ENCODE data around the gene DAPK3.
"Not testable (repeated sequence)": the region's sequence is repeated elsewhere in the genome, so short reads cannot be mapped to it uniquely, and the experiment has no call there.

DAPK3 gene

DNA sequence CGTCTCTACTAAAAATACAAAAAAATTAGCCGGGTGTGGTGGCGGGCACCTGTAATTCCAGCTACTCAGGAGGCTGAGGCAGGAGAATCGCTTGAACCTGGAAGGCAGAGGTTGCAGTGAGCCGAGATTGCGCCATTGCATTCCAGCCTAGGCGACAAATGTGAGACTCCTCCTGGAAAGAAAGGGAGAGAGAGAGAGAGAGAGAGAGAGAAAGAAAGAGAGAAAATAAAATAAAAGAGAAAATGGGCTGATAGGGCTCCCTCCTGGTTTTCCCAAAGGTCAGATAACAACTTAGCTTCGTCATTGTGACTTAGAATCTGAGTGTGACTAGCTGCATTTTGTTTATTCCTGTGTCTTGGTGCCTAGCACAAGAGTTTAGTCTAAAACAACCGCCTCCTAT, 34.5 kb upstream of the DAPK3 start:
- not testable (repeated sequence) for DNase-seq (ENCODE audit: low spot score)

DNA sequence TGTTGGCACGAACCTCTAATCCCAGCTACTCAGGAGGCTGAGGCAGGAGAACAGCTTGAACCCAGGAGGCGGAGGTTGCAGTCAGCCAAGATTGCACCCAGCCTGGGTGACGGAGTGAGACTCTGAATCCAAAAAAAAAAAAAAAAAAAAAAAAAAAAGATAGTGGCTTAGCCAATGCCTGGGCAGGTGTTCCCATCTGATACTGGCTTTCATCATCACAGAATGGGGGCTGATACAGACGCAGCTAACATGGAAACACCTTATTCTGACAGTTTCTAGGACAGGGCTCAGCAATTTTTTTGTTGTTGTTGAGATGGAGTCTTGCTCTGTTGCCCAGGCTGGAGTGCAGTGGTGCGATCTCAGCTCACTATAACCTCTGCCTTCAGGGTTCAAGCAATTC, 29.9 kb upstream of the DAPK3 start:
- DNase-seq (ENCODE audit: low spot score), result not testable (repeated sequence)

GRCh38 chr19:3998667-3999412, 27.9 kb upstream of the DAPK3 start:
- not testable (repeated sequence) for DNase-seq (ENCODE audit: low spot score)

DNA sequence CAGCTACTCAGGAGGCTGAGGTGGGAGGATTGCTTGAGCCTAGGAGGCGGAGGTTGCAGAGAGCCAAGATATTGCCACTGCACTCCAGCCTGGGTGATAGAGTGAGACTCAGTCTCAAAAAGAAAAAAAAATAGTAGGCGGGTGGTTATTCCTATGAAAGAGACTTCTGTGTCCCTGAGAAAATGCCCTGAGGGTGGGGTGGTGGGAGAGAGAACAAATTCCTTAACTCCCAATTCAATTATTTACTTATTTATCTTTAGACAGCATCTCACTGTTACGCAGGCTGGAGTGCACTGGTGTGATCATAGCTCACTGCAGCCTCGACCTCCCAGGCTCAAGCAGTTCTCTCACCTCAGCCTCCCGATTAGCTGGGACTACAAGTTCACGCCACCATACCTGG, 24.7 kb upstream of the DAPK3 start:
- DNase-seq (ENCODE audit: low spot score), result no peak

GRCh38 chr19:3990815-3991117, 19.9 kb upstream of the DAPK3 start:
- DNase-seq (ENCODE audit: low spot score), result no peak

GRCh38 chr19:3987619-3988371, 16.9 kb upstream of the DAPK3 start:
- peak; percentile 86 for DNase-seq (ENCODE audit: low spot score)

GRCh38 chr19:3986260-3987041, 15.6 kb upstream of the DAPK3 start:
- DNase-seq (ENCODE audit: low spot score), result peak; percentile 62

DNA sequence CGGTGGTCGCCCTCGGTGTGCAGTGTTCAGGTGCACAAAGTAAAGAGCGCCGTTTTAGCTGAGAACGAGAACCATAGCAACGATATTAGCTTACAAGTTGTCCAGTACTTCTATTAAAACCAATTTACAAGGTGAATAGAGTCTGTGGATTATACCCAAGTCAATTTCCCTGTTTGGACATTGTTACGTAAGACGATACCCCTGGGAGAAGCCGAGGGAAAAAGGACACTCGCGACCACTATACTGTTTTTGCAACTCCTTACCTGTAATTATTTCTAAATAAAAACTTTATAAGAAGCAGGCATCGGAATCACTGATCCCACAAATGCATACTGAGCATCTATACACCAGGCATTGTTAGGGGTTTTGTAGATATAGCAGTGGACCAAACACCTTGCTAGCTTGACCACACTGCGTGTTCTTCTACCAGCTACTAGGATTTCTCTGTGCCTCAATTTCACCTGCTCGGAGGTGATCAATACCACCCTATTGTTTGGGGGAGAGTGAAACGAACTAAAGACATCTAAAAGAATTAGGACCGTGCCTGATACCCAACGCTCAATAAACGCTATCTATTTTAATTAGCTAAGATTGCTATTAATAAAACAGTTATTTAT, 14.9 kb upstream of the DAPK3 start:
- no peak for DNase-seq (ENCODE audit: low spot score)

DNA sequence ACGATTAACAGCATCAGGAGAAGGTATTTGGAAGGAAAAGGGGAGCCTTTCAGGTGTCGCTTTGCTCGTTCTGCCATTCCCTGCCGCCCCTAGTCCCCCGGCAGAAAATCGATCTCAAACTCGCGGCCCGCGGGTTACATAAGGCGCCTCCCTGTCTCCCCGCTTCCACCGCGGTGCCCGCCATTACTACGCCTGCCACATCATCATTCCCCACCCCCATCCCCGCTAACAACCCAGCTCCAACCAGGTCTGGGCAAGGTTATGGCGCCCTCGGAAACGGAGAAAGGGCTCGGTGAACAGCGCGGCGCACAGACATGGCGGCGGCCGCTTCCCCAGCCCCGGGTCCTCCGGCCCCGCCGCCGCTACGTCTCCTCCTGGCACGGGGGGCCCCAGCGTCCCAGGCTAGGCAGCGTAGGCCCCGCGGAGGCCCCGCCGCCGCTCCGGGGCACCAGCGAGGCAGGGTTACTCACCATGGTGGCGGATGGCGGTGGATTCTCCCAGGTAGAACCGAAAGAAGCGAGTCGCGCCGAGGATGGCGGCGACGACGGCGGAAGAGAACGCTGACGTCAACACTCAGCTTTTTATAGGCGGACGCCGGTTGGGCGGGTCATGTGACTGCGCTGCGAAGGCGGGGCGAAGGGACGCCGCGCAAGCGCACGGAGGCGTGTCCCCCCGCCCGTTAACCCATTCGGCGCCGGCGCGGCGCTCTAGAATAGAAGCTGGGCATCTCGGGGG, 14.2 kb upstream of the DAPK3 start, which contains the start of gene EEF2:
Gene EEF2, minus strand, starts transcription at position 556 of the 735 bp plus-strand sequence. Its CDS starts 83 bp downstream, at position 473.
- peak; percentile 92 for DNase-seq (ENCODE audit: low spot score)

DNA sequence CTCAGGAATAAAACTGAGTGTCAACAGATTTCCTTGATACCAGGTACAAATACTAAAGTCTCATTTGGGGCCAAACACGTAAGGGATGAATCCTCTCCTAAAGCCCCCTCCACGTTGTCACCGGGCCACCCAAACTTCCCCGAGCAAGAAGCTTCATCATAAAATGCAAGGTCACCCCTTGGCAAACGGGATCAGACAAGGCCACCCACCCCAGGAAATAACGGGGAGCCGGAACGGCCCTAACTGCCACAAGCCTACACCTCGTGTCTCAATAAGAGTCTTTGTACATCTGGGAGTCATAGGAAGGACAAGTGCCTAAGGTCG, 13.6 kb upstream of the DAPK3 start:
- no peak for DNase-seq (ENCODE audit: low spot score)

DNA sequence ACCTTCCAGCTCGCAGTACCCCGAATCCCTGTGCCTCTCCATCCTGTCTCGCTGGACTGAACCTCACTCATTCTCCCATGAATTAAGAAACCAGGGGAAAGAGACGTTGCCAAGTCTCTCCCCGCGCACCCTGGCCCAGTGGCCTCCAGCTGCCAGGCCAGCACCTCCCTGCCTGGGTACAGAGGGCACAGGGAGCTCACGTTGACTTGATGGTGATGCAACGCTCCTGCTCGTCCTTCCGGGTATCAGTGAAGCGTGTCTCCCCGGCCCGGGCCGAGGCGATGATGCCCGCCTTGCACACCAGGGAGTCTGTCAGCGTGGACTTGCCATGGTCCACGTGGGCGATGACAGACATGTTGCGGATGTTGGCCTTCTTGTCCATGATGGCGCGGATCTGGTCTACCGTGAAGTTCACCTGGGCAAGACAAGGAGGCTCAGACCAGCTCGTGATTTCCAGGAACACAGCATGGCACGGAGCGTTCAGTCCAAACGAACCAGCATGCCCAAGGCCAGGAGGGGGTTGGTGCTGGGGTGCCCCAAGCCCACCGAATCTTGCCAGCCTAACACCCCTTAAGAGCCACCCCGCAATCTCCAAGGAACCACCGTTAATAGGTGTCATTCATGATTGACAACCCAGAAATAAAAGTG, 13.2 kb upstream of the DAPK3 start:
- peak; percentile 55 for DNase-seq (ENCODE audit: low spot score)

DNA sequence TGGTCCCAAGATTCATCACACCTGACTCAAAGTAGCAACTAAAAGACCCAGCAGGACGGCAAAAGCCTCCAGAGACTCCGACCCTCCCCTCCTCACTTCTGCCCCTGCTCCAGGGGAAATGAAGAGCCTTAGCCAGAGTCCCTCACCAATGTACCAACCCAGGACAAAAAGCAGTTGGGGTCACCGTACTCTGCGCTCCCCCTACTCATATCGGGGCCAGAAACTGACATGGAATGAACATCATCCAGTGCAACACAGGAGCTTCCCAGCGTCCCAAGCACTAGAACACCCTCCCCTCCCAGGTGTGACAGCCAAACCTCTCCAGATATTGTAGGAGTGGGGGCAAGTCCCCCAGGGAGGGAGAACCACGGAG, 12.6 kb upstream of the DAPK3 start:
- peak; percentile 40 for DNase-seq (ENCODE audit: low spot score)

GRCh38 chr19:3982701-3983541, 12.0 kb upstream of the DAPK3 start:
- DNase-seq (ENCODE audit: low spot score), result peak; percentile 46

DNA sequence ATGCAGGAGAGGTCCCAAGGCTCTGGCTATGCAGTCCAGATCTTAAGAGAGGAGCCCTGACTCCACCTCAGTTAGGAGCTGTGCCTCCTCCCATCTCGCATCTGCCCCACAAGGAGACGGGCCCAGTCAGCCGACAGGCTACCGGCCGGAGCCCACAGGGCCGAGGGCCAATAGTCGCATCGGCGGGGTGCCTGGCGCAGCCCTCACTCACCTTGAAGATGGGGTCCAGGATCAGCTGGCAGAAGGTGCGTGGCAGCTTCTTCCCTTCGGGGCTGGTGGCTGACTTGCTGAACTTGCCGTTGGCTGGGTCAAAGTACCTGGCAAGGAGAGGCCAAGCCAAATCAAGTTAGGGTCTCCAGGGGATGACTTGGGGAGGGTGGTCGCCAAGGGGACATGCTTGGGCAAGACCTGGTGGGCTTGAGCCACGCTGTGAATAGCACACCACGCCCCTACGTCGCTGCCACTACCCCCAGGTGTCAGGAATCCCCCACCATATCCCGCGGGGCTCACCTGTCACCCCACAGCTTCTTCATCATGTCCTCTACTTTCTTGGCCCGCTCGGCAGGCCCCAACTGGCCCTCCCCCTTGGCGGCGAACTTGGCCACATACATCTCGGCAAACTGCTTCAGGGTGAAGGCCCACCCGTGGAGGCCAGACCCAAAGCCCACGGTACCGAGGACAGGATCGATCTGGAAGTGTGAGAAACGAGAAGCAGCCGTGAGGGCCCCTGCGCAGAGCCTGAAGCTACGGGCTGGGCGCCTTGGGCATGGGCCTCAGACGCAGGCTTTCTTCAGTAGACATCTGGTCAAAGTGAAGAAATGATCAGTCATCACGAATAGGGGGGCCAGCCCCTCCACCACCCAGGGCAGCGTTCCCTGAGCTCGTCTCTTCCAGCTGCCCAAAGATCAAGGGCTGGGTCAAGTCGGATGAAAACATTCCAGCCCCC, 11.1 kb upstream of the DAPK3 start:
- peak; percentile 43 for DNase-seq (ENCODE audit: low spot score)

GRCh38 chr19:3981373-3981735, 10.5 kb upstream of the DAPK3 start:
- no peak for DNase-seq (ENCODE audit: low spot score)

GRCh38 chr19:3980353-3981251, 9.7 kb upstream of the DAPK3 start:
- peak; percentile 41 for DNase-seq (ENCODE audit: low spot score)

DNA sequence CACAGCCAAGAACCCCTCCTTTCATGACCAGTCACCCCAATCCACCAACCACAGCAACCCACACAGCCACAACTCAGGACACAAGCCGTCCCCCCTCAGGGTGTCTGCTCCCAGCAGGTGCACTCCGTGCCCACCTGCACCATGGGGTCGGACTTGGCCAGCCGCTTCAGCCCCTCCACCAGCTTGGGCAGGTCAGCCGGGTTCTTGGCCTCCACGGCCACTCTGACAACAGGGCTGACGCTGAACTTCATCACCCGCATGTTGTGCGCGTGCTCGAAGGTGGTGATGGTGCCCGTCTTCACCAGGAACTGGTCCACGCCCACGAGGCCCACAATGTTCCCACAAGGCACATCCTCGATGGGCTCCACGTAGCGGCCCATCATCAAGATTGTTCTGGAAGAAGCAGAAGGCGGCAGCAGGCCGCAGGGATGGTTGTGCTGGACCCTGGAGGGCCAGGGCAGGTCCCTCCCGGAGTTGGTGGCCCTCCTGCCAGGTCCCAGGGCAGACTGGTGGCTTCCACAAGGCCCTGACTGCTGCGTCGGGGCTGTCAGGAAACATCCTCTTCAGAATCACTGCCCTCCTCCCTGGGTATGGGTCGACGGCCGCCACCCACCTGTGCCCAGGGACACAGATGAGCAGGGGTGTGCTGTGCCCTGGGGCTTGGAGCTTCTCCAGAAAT, 8.9 kb upstream of the DAPK3 start:
- DNase-seq (ENCODE audit: low spot score), result no peak

GRCh38 chr19:3979289-3979673, 8.4 kb upstream of the DAPK3 start:
- DNase-seq (ENCODE audit: low spot score), result no peak
